Measurements from ENCODE around the gene F7.

Gene F7

DNA sequence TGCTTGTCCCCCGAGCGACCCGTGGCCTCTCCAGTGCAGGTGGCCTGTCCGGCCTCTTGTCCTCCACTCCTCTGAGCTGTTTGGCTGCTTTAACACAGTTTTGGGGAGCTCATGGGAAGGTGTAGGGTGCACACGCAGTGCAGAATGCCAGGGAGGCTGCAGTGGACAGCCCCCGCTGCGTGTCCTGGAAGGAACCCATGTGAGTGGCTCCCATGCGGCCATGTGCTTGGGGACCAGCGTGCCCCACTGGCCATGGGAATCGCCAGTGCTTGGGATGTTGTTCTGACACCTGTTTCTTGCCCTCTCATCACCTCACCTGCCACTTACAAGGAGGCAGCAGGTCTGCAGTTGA lies 22.6 kb upstream of the F7 start:
- peaks cover 6% of the 10 kb centered on the region for H3K36me3 ChIP-seq (ENCODE audit: control insufficient read depth, low read depth, low read length)
- no peaks in the 10 kb centered on the region for H3K4me1 ChIP-seq (ENCODE audit: control insufficient read depth, low read depth, low read length)
- H3K9me3 ChIP-seq (ENCODE audit: control insufficient read depth, low read depth, low read length), result no peaks in the 10 kb centered on the region
- no peak overlapping the region for H3K27ac ChIP-seq (ENCODE audit: low read length)
- no peak overlapping the region for H3K4me3 ChIP-seq (ENCODE audit: low read length)
- no peaks in the 10 kb centered on the region for H3K27me3 ChIP-seq (ENCODE audit: control insufficient read depth, insufficient read depth, low read length)
- H3K9ac ChIP-seq (ENCODE audit: low read length), result no peak overlapping the region

DNA sequence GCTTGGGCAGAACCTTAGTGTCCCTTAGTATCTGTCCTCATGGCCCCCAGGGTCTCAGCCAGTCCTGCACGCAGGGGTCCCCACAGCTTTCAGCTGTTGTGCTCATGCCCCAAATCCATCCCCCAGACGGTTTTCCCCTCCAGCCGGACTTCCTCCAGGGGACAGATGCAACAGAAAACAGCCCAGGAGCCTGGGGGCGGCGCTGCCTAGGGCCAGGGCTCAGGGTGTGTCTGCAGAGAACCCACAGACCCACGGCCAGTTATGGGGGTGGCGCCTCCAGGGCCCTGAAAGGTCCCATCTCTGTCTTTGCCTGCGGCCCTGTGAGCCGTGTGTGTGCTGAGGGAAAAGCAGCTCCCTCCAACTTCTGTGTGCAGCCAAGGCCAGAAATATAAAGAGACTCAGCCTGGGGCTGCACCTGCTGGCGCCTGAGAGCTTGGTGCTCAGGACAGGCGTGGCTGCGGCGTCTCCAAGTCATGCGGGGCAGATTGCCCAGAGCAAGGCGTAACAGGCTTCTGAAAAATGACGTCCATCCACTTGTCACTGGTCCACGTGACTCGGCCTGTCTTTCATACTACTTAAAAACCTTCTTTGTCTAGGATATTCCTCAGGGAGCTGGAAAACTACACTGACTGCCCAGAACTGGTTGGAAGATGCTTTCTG lies 22.1 kb upstream of the F7 start:
- H3K9me3 ChIP-seq (ENCODE audit: control insufficient read depth, low read depth, low read length), result no peaks in the 10 kb centered on the region
- no peak overlapping the region for H3K4me3 ChIP-seq (ENCODE audit: low read length)
- no peak overlapping the region for H3K27ac ChIP-seq (ENCODE audit: low read length)
- no peaks in the 10 kb centered on the region for H3K4me1 ChIP-seq (ENCODE audit: control insufficient read depth, low read depth, low read length)
- no peak overlapping the region for H3K9ac ChIP-seq (ENCODE audit: low read length)
- H3K36me3 ChIP-seq (ENCODE audit: control insufficient read depth, low read depth, low read length), result peaks cover 9% of the 10 kb centered on the region
- H3K27me3 ChIP-seq (ENCODE audit: control insufficient read depth, insufficient read depth, low read length), result no peaks in the 10 kb centered on the region

DNA sequence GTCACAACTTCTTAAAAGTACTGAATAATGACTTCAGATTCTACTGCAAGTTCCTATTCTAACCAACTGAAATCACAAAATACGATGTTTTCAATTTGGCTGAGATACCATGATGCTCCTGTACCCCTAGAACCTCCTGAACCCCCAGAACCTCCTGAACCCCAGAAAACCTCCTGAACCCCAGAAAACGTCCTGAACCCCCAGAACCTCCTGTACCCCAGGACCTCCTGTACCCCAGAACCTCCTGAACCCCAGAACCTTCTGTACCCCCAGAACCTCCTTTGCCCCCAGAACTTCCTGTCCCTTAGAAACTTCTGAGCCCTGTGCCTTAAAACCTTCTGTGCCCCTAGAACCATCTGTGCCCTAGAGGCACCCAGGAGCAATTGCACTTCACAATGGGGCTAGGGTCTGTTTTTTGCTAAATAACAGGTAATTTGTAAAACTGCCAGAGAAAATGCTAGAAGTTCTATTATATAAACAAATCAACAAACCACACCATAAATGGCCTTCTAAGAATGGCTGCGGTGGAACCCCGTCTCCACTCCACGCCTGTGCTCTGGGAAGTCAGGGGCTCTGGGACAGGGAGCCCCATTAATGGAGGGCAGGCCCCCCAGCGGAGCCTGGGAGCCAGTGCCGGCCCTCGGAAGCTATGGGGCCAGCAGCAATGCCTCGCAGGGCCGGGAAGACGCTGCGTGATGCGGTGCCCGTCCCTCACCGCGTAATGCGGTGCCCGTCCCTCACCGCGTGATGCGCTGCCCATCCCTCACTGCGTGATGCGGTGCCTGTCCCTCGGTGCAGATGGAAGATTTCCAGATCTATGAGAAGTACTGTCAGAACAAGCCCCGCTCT lies 21.3 kb upstream of the F7 start:
- H3K36me3 ChIP-seq (ENCODE audit: control insufficient read depth, low read depth, low read length), result peaks cover 9% of the 10 kb centered on the region
- no peak overlapping the region for H3K4me3 ChIP-seq (ENCODE audit: low read length)
- H3K27ac ChIP-seq (ENCODE audit: low read length), result no peak overlapping the region
- H3K9me3 ChIP-seq (ENCODE audit: control insufficient read depth, low read depth, low read length), result no peaks in the 10 kb centered on the region
- peaks cover under 1% of the 10 kb centered on the region for H3K4me1 ChIP-seq (ENCODE audit: control insufficient read depth, low read depth, low read length)
- H3K9ac ChIP-seq (ENCODE audit: low read length), result no peak overlapping the region
- H3K27me3 ChIP-seq (ENCODE audit: control insufficient read depth, insufficient read depth, low read length), result no peaks in the 10 kb centered on the region

DNA sequence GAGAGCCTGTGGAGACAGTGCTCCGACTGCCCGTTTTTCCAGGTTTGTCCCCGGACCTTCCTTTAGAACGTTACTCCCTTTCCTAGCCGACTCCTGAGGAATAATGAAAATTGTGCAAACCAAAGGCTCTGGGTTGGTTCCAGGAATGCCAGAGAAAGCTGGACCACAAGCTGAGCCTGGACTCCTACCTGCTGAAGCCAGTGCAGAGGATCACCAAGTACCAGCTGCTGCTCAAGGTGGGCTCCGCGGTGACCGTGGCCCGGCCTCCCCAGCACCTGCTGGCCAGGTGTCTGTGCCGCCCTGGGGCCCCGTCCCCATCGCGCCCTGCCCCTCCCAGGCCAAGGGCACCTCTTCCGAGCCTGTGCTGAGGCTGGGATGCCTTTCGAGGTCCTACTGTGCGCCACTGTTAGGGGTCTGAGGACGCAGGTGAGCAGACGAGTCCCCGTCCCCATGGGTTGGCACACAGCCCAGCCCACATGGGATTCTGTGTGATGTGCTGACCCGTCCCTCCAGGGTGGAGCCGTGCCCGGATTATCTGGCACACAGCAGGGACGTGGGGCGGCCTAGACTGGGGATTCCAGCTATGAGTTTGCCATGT lies 20.5 kb upstream of the F7 start:
- Histone ChIP-seq H3K4me1 (ENCODE audit: control insufficient read depth, low read depth, low read length) (peaks cover 8% of the 10 kb centered on the region), H3K27me3 (ENCODE audit: control insufficient read depth, insufficient read depth, low read length) (no peaks in the 10 kb centered on the region), H3K4me3 (ENCODE audit: low read length) (no peak overlapping the region), H3K27ac (ENCODE audit: low read length) (no peak overlapping the region), H3K9ac (ENCODE audit: low read length) (no peak overlapping the region), H3K9me3 (ENCODE audit: control insufficient read depth, low read depth, low read length) (no peaks in the 10 kb centered on the region), H3K36me3 (ENCODE audit: control insufficient read depth, low read depth, low read length) (peaks cover 9% of the 10 kb centered on the region)

DNA sequence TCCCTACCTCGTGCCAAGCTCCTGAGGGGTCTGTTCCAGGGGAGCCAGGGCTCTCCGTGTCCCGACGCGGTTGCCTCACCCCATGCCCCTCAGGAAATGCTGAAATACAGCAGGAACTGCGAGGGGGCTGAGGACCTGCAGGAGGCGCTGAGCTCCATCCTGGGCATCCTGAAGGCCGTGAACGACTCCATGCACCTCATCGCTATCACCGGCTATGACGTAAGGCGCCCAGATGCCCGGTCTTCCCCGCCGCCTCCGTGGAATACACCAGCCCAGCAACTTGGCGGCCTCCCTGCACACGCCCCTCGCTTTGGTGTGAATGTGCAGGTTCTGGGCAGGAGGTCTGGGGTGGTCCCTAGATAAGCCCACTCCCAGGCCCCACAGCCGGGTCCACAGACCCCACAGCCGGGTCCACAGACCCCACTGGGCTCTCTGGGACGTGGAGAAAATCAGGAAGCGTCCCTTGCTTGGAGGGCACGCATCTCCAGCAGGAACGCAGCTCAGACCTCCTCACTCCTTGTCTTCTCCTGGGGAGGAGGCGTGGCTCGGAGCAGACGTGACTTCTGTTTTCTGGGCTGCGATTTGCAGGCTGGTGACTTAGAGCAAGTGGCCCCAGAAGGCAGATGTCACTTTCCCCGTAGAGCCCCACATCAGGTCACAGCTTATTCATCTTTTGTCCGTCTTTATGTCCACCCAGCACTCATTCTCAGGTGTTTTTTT lies 19.4 kb upstream of the F7 start:
- Histone ChIP-seq H3K27ac (ENCODE audit: low read length) (no peak overlapping the region), H3K27me3 (ENCODE audit: control insufficient read depth, insufficient read depth, low read length) (no peaks in the 10 kb centered on the region), H3K4me1 (ENCODE audit: control insufficient read depth, low read depth, low read length) (peaks cover 9% of the 10 kb centered on the region), H3K36me3 (ENCODE audit: control insufficient read depth, low read depth, low read length) (peaks cover 9% of the 10 kb centered on the region), H3K9me3 (ENCODE audit: control insufficient read depth, low read depth, low read length) (no peaks in the 10 kb centered on the region), H3K4me3 (ENCODE audit: low read length) (no peak overlapping the region), H3K9ac (ENCODE audit: low read length) (no peak overlapping the region)

DNA sequence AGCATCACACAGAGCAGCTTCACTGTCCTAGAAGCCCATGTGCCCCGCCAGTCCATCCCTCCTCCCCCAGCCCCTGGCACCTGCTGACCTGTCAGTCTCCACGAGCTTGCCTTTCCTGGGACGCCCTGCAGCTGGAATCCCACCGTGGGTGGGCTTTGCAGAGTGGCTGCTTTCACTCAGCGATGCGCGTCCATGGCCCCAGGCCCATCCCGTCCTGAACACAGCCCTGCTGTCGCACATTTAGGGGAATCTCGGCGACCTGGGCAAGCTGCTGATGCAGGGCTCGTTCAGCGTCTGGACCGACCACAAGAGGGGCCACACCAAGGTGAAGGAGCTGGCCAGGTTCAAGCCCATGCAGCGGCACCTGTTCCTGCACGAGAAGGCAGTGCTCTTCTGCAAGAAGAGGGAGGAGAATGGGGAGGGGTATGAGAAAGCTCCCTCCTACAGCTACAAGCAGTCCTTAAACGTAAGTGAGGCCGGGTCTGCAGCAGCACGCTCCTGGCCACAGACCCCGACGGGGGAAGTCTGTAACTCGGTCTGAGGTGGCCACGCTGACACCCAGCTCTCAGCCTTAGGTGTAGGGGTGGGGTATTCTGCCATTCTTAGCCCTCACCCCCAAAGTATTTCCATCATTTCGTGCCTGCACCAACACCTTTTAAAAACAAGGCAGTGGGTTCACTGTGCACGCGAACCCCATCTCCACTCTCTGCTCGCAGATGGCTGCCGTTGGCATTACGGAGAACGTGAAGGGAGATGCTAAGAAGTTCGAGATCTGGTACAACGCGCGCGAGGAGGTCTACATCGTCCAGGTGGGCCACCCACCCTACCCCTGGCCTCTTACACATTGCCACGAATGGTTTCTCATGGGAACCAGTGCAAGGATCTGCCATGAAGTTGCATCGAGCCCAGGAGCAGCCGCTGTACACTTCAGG lies 18.3 kb upstream of the F7 start:
- Histone ChIP-seq H3K27me3 (ENCODE audit: control insufficient read depth, insufficient read depth, low read length) (no peaks in the 10 kb centered on the region), H3K9ac (ENCODE audit: low read length) (no peak overlapping the region), H3K9me3 (ENCODE audit: control insufficient read depth, low read depth, low read length) (no peaks in the 10 kb centered on the region), H3K36me3 (ENCODE audit: control insufficient read depth, low read depth, low read length) (peaks cover 9% of the 10 kb centered on the region), H3K4me3 (ENCODE audit: low read length) (no peak overlapping the region), H3K4me1 (ENCODE audit: control insufficient read depth, low read depth, low read length) (peaks cover 9% of the 10 kb centered on the region), H3K27ac (ENCODE audit: low read length) (no peak overlapping the region)

DNA sequence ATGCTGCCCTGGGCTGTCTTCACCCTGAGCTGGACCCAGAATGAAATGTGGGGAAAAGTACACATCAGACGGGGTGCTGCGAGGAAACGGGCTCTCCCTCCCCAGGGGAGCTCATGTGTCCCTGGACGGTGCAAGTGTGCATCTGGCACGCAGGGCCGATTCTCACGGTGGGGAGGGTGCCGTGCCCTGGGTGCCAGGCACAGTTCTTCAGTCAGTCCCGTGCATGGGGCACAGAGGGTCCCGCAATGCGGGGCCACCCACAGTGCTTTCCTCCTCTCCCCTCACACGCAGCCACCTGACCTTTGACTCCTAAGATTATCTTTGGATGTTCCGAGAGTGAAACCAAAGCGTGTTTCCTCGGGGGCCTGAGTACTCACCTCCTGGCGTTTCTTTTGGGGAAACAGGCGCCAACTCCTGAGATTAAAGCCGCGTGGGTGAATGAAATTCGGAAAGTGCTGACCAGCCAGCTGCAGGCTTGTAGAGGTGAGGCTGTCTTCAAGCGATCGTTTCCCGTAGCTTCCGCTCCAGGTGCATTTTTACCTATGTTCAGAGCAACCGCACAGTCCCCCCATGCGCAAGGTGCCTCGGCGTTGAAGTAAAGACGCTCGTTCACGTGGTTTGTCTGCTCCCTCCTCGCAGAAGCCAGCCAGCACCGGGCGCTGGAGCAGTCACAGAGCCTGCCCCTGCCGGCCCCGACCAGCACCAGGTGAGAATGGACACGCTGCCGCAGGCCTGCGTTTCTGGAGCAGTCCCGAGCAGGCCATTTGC lies 17.5 kb upstream of the F7 start:
- H3K4me3 ChIP-seq (ENCODE audit: low read length), result no peak overlapping the region
- peaks cover 9% of the 10 kb centered on the region for H3K4me1 ChIP-seq (ENCODE audit: control insufficient read depth, low read depth, low read length)
- no peak overlapping the region for H3K27ac ChIP-seq (ENCODE audit: low read length)
- H3K9me3 ChIP-seq (ENCODE audit: control insufficient read depth, low read depth, low read length), result no peaks in the 10 kb centered on the region
- H3K36me3 ChIP-seq (ENCODE audit: control insufficient read depth, low read depth, low read length), result peaks cover 9% of the 10 kb centered on the region
- no peak overlapping the region for H3K9ac ChIP-seq (ENCODE audit: low read length)
- no peaks in the 10 kb centered on the region for H3K27me3 ChIP-seq (ENCODE audit: control insufficient read depth, insufficient read depth, low read length)

DNA sequence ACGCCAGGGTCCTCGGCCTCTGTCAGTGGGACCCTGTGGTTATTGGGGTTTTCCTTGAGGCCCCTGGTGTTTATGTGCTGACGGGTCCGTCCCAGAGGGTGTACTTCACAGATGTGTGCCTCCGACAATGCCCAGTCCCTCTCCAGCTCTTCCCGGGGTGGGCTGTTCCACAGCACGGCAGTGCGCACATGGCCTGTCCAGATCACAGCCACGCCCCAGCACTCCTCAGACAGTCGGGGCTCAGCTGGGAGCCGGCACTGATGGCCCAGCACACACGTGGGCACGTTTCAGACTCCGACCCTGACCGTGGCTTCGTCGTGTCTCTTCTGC lies 16.9 kb upstream of the F7 start:
- H3K27me3 ChIP-seq (ENCODE audit: control insufficient read depth, insufficient read depth, low read length), result no peaks in the 10 kb centered on the region
- H3K27ac ChIP-seq (ENCODE audit: low read length), result no peak overlapping the region
- peaks cover 9% of the 10 kb centered on the region for H3K4me1 ChIP-seq (ENCODE audit: control insufficient read depth, low read depth, low read length)
- peaks cover 9% of the 10 kb centered on the region for H3K36me3 ChIP-seq (ENCODE audit: control insufficient read depth, low read depth, low read length)
- H3K9me3 ChIP-seq (ENCODE audit: control insufficient read depth, low read depth, low read length), result no peaks in the 10 kb centered on the region
- H3K9ac ChIP-seq (ENCODE audit: low read length), result no peak overlapping the region
- no peak overlapping the region for H3K4me3 ChIP-seq (ENCODE audit: low read length)

DNA sequence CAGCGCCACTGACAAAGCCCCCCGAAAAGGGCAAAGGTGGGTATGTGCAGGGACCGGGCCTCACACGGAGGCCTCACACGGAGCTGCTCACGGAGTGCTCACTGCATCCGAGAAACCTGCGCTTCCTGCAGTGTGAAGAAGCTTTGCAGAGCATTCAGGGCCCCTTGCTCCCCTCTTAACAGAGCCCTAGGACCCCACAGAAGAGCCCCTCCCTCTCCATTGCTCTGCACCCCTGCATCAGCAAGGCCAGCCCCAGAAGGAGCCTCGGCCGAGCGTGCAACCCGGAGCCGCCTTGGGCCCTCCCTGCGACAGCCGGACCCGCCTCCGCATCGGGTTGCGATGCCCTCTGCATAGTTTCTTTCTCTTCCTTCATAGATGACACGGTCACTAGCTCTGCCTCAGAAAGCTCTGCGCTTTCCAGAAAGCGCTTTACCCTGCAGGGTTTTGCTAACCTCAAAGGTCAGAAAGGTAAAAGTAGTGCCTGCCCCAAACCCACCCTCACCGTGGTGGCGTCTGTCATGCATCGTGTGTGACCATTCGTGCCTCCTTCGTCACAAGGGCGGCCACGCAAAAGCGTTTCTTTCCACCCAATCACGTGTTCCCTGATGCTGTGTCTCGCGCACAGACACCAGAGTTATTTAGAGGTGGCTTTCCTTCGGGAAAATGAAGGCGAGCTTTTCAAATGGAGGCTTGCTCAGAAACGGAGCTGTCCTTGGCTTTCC lies 15.7 kb upstream of the F7 start:
- Histone ChIP-seq H3K9me3 (ENCODE audit: control insufficient read depth, low read depth, low read length) (no peaks in the 10 kb centered on the region), H3K27me3 (ENCODE audit: control insufficient read depth, insufficient read depth, low read length) (no peaks in the 10 kb centered on the region), H3K4me3 (ENCODE audit: low read length) (no peak overlapping the region), H3K36me3 (ENCODE audit: control insufficient read depth, low read depth, low read length) (peaks cover 9% of the 10 kb centered on the region), H3K9ac (ENCODE audit: low read length) (no peak overlapping the region), H3K4me1 (ENCODE audit: control insufficient read depth, low read depth, low read length) (peaks cover 9% of the 10 kb centered on the region), H3K27ac (ENCODE audit: low read length) (no peak overlapping the region)

DNA sequence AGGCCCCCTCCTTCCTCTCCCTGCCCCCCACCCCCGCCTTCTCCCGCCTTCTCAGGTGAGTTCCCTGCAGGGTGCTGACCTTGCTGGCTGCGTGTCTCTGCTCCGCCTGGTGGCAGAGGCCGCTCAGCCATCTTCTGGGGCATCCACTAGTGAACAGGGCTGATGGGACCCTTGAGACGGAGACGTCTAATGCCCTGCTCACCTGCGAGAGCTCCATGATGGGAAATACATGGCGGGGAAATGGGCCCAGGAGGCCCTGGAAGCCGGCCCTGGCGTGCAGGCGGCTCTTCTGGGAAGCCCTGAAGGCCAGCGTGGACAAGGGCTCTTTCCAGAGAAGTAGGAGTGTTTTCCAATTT lies 15.2 kb upstream of the F7 start:
- Histone ChIP-seq H3K4me3 (ENCODE audit: low read length) (no peak overlapping the region), H3K36me3 (ENCODE audit: control insufficient read depth, low read depth, low read length) (peaks cover 9% of the 10 kb centered on the region), H3K4me1 (ENCODE audit: control insufficient read depth, low read depth, low read length) (peaks cover 9% of the 10 kb centered on the region), H3K9me3 (ENCODE audit: control insufficient read depth, low read depth, low read length) (no peaks in the 10 kb centered on the region), H3K27ac (ENCODE audit: low read length) (no peak overlapping the region), H3K9ac (ENCODE audit: low read length) (no peak overlapping the region), H3K27me3 (ENCODE audit: control insufficient read depth, insufficient read depth, low read length) (no peaks in the 10 kb centered on the region)
